GM12872 (cell line): ENCODE measurements around the gene FAM181A.

ENCODE experiments used
- CTCF ChIP-seq: IDR thresholded peaks from 3 replicates; pipeline ENCODE4 v1.5.1; 2011; ENCODE audit warnings: low read depth, mild to moderate bottlenecking, low read length, moderate library complexity; ENCODE audit not compliant: insufficient read depth

The FAM181A gene

GRCh38 chr14:93943052-93943451, 15.9 kb downstream of the FAM181A start:
- no peak for TF ChIP-seq CTCF

- TF ChIP-seq CTCF, result no peak
These were observed 16.8 kb downstream of the FAM181A start for GRCh38 chr14:93943930-93944329.

- TF ChIP-seq CTCF, result no peak
These were observed 17.4 kb downstream of the FAM181A start for GRCh38 chr14:93944348-93945069.

- no peak for TF ChIP-seq CTCF
These were observed 17.9 kb downstream of the FAM181A start for GRCh38 chr14:93945070-93945399.

- no peak for TF ChIP-seq CTCF
These were observed 19.0 kb downstream of the FAM181A start for GRCh38 chr14:93946104-93946503.

- TF ChIP-seq CTCF, result no peak
These were observed 19.5 kb downstream of the FAM181A start for GRCh38 chr14:93946541-93947090.

GRCh38 chr14:93947282-93947681, 20.1 kb downstream of the FAM181A start:
- TF ChIP-seq CTCF, result no peak
